K562 (cell line): ENCODE results near the gene CDCA7. TPM values are rescaled to one million over a fixed set of nuclear protein-coding genes. Genes with fewer than 3 reads are reported as not detected.

Source experiments
- ILK ChIP-seq: fragments of 450-650 bp; IDR thresholded peaks from 2 replicates; pipeline ENCODE4 v1.6.1; 2016; ENCODE audit warnings: missing genetic modification characterization, low read depth, mild to moderate bottlenecking, missing compliant biosample characterization, moderate library complexity, borderline replicate concordance
- NCOA1 ChIP-seq: fragments of 450-650 bp; IDR thresholded peaks from 2 replicates; pipeline ENCODE4 v1.6.1; 2016; ENCODE audit warnings: low read depth
- PHB2 ChIP-seq: fragments of 450-650 bp; IDR thresholded peaks from 2 replicates; pipeline ENCODE4 v1.6.1; 2017; ENCODE audit warnings: low read depth
- POU5F1 ChIP-seq: fragments of 150-350 bp; IDR thresholded peaks from 2 replicates; pipeline ENCODE4 v1.6.1; 2014; ENCODE audit warnings: borderline replicate concordance, low read length, low read depth, mild to moderate bottlenecking; ENCODE audit not compliant: partially characterized antibody
- RBM14 ChIP-seq: fragments of 200-400 bp; formaldehyde crosslinking; IDR thresholded peaks from 2 replicates; pipeline ENCODE4 v1.6.1; 2018; ENCODE audit warnings: low read depth, mild to moderate bottlenecking, low read length, moderate library complexity, borderline replicate concordance; ENCODE audit not compliant: insufficient read depth
- STAT5A ChIP-seq: IDR thresholded peaks from 2 replicates; pipeline ENCODE4 v1.6.1; 2012; ENCODE audit warnings: low read length, inconsistent platforms, borderline replicate concordance
- polyA plus RNA-seq, 8 experiments: library from polyadenylated mRNA; depleted of rRNA in 4 of 8; stranded (reverse) in 5 of 8; unstranded in 3 of 8; fragments of >200 nt; fragmentation: Nextera tagmentation in 2 of 8; fragmentation: Illumina TruSeq in 1 of 8; extraction: Ambion mirVana in 2 of 8; extraction: Trizol in 1 of 8; gene quantifications; 2 replicates each; pipeline versions ENCODE4 v1.2.1 to v1.2.3, GENCODE V29; 2011 to 2014; ENCODE audit warnings: inconsistent platforms in 1 of 8, missing spikeins in 1 of 8
- total RNA-seq, 7 experiments: library from RNA; depleted of rRNA in 6 of 7; stranded (reverse); fragments of >200 nt in 6 of 7; fragmentation: Illumina TruSeq in 2 of 7; extraction: Trizol in 2 of 7; gene quantifications; 2 replicates each; pipeline versions ENCODE4 v1.2.1 to v1.2.3, GENCODE V29; 2011 to 2021; ENCODE audit warnings: low replicate concordance in 1 of 7
- TF ChIP-seq, protein P1 (sequence below), 2 experiments: fragments of 450-650 bp; formaldehyde crosslinking in 1 of 2; IDR thresholded peaks; 2 replicates each; pipeline versions ENCODE4 v1.4.0 to v1.6.1; 2014 to 2020; ENCODE audit warnings: mild to moderate bottlenecking in 2 of 2, borderline replicate concordance in 1 of 2, low read depth in 1 of 2
- TF ChIP-seq, protein P2 (sequence below), 2 experiments: fragments of 450-650 bp; IDR thresholded peaks; 2 replicates each; pipeline ENCODE4 v1.6.1; 2018; ENCODE audit warnings: mild to moderate bottlenecking in 2 of 2, low read depth in 1 of 2; ENCODE audit not compliant: partially characterized antibody in 2 of 2
- TF ChIP-seq, protein P3 (sequence below): fragments of 250-450 bp; sonication (Bioruptor Pico); IDR thresholded peaks from 2 replicates; pipeline ENCODE4 v1.8.0; 2022; ENCODE audit warnings: inconsistent platforms, mild to moderate bottlenecking, moderate library complexity, borderline replicate concordance
- TF ChIP-seq, protein P4 (sequence below): sonication (generic); formaldehyde crosslinking; IDR thresholded peaks from 2 replicates; pipeline ENCODE4 v1.8.0; 2022; ENCODE audit warnings: mild to moderate bottlenecking, missing genetic modification reagents, borderline replicate concordance

CDCA7 gene
- total and polyA plus RNA-seq, 9 of the 15 experiments (the other 6 are each of a cell fraction or from before 2014, with no cell fraction given), result 28.5 to 122 (median 51.0) TPM

DNA sequence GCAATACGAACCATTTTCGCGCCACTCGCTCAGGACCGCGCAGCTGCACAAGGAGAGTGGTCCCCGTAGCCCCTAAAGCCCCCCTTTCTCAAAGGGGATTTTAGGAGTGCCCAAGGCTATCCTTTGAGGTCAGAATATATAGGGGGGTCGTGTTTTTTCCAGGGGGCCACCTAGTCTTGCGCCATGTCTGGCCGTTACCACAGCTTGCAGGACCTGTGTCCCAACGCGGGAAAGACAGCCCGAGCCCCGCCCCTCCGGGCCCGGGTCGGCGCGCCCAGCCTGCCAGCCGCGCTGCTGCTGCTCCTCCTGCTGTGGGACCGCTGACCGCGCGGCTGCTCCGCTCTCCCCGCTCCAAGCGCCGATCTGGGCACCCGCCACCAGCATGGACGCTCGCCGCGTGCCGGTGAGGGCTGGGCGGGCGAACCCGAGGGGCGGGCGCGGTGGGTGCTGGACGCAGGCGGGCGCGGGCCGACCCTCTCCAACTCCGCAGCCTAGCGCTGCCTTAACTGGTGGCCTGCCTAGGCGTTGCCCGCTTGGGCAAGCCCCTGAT, at the start of gene CDCA7 (continued):
- TF ChIP-seq ILK (tag), result no peak
- TF ChIP-seq POU5F1, result no peak
- TF ChIP-seq, protein P1, sequence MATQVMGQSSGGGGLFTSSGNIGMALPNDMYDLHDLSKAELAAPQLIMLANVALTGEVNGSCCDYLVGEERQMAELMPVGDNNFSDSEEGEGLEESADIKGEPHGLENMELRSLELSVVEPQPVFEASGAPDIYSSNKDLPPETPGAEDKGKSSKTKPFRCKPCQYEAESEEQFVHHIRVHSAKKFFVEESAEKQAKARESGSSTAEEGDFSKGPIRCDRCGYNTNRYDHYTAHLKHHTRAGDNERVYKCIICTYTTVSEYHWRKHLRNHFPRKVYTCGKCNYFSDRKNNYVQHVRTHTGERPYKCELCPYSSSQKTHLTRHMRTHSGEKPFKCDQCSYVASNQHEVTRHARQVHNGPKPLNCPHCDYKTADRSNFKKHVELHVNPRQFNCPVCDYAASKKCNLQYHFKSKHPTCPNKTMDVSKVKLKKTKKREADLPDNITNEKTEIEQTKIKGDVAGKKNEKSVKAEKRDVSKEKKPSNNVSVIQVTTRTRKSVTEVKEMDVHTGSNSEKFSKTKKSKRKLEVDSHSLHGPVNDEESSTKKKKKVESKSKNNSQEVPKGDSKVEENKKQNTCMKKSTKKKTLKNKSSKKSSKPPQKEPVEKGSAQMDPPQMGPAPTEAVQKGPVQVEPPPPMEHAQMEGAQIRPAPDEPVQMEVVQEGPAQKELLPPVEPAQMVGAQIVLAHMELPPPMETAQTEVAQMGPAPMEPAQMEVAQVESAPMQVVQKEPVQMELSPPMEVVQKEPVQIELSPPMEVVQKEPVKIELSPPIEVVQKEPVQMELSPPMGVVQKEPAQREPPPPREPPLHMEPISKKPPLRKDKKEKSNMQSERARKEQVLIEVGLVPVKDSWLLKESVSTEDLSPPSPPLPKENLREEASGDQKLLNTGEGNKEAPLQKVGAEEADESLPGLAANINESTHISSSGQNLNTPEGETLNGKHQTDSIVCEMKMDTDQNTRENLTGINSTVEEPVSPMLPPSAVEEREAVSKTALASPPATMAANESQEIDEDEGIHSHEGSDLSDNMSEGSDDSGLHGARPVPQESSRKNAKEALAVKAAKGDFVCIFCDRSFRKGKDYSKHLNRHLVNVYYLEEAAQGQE (IDR thresholded peaks at IDR 0.05; ENCODE audit: borderline replicate concordance), result no peak
- TF ChIP-seq, protein P1 (CRISPR knock-in tag; IDR thresholded peaks at IDR 0.05; ENCODE audit: low read depth), result no peak
- TF ChIP-seq, protein P2, sequence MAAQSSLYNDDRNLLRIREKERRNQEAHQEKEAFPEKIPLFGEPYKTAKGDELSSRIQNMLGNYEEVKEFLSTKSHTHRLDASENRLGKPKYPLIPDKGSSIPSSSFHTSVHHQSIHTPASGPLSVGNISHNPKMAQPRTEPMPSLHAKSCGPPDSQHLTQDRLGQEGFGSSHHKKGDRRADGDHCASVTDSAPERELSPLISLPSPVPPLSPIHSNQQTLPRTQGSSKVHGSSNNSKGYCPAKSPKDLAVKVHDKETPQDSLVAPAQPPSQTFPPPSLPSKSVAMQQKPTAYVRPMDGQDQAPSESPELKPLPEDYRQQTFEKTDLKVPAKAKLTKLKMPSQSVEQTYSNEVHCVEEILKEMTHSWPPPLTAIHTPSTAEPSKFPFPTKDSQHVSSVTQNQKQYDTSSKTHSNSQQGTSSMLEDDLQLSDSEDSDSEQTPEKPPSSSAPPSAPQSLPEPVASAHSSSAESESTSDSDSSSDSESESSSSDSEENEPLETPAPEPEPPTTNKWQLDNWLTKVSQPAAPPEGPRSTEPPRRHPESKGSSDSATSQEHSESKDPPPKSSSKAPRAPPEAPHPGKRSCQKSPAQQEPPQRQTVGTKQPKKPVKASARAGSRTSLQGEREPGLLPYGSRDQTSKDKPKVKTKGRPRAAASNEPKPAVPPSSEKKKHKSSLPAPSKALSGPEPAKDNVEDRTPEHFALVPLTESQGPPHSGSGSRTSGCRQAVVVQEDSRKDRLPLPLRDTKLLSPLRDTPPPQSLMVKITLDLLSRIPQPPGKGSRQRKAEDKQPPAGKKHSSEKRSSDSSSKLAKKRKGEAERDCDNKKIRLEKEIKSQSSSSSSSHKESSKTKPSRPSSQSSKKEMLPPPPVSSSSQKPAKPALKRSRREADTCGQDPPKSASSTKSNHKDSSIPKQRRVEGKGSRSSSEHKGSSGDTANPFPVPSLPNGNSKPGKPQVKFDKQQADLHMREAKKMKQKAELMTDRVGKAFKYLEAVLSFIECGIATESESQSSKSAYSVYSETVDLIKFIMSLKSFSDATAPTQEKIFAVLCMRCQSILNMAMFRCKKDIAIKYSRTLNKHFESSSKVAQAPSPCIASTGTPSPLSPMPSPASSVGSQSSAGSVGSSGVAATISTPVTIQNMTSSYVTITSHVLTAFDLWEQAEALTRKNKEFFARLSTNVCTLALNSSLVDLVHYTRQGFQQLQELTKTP (IDR thresholded peaks at IDR 0.05; ENCODE audit: low read depth in 1 of 2, partially characterized antibody in 2 of 2), result peak; percentile 64 to 98
- TF ChIP-seq RBM14, result peak; percentile 84; the same call in 1 of the 2 replicates
- TF ChIP-seq, protein P3, sequence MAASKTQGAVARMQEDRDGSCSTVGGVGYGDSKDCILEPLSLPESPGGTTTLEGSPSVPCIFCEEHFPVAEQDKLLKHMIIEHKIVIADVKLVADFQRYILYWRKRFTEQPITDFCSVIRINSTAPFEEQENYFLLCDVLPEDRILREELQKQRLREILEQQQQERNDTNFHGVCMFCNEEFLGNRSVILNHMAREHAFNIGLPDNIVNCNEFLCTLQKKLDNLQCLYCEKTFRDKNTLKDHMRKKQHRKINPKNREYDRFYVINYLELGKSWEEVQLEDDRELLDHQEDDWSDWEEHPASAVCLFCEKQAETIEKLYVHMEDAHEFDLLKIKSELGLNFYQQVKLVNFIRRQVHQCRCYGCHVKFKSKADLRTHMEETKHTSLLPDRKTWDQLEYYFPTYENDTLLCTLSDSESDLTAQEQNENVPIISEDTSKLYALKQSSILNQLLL (CRISPR knock-in tag), result no peak
- TF ChIP-seq, protein P4, sequence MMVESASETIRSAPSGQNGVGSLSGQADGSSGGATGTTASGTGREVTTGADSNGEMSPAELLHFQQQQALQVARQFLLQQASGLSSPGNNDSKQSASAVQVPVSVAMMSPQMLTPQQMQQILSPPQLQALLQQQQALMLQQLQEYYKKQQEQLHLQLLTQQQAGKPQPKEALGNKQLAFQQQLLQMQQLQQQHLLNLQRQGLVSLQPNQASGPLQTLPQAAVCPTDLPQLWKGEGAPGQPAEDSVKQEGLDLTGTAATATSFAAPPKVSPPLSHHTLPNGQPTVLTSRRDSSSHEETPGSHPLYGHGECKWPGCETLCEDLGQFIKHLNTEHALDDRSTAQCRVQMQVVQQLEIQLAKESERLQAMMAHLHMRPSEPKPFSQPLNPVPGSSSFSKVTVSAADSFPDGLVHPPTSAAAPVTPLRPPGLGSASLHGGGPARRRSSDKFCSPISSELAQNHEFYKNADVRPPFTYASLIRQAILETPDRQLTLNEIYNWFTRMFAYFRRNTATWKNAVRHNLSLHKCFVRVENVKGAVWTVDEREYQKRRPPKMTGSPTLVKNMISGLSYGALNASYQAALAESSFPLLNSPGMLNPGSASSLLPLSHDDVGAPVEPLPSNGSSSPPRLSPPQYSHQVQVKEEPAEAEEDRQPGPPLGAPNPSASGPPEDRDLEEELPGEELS, result peak; percentile 94
- TF ChIP-seq NCOA1, result peak; percentile 20; the same call in 1 of the 2 replicates
- no peak for TF ChIP-seq STAT5A
- TF ChIP-seq PHB2, result peak; percentile 61; the same call in 1 of the 2 replicates
